KMS-11 (cell line): Measurements from ENCODE around the gene U2AF2.

Experiments
- H2AFZ ChIP-seq: fragments of 200-600 bp; sonication (generic); 2 replicates; pipeline ENCODE4 v1.6.1; 2016; ENCODE audit warnings: antibody characterized with exemption, mixed run types, low read depth
- H3K27ac ChIP-seq: fragments of 200-600 bp; sonication (generic); 2 replicates; pipeline ENCODE4 v1.6.1; 2016; ENCODE audit warnings: mild to moderate bottlenecking, mixed run types
- H3K27me3 ChIP-seq: fragments of 200-600 bp; sonication (generic); 2 replicates; pipeline ENCODE4 v1.6.1; 2017; ENCODE audit warnings: mild to moderate bottlenecking, low read depth, mixed run types, moderate library complexity; ENCODE audit not compliant: insufficient read depth
- H3K36me3 ChIP-seq: fragments of 200-600 bp; sonication (generic); 2 replicates; pipeline ENCODE4 v1.6.1; 2017; ENCODE audit warnings: mild to moderate bottlenecking, mixed run types; ENCODE audit not compliant: insufficient read depth
- H3K4me1 ChIP-seq: fragments of 200-600 bp; sonication (generic); 2 replicates; pipeline ENCODE4 v1.6.1; 2016; ENCODE audit warnings: mild to moderate bottlenecking, low read depth, mixed run types; ENCODE audit not compliant: poor library complexity, severe bottlenecking
- H3K4me2 ChIP-seq: fragments of 200-600 bp; sonication (generic); 2 replicates; pipeline ENCODE4 v1.7.0; 2016; ENCODE audit warnings: mild to moderate bottlenecking, mixed run types
- H3K4me3 ChIP-seq: fragments of 200-600 bp; sonication (generic); IDR thresholded peaks from 2 replicates; pipeline ENCODE4 v1.6.1; 2017; ENCODE audit warnings: low read depth, low read length, mixed read lengths; ENCODE audit not compliant: insufficient read depth
- H3K79me2 ChIP-seq: fragments of 200-600 bp; sonication (generic); 2 replicates; pipeline ENCODE4 v1.6.1; 2016; ENCODE audit warnings: low read depth, mixed run types; ENCODE audit not compliant: insufficient read depth
- H3K9ac ChIP-seq: fragments of 200-600 bp; sonication (generic); 2 replicates; pipeline ENCODE4 v1.6.1; 2016; ENCODE audit warnings: mild to moderate bottlenecking, mixed run types
- H4K20me1 ChIP-seq: fragments of 200-600 bp; sonication (generic); 2 replicates; pipeline ENCODE4 v1.6.1; 2016; ENCODE audit warnings: mild to moderate bottlenecking, mixed run types; ENCODE audit not compliant: insufficient read depth
- CTCF ChIP-seq: fragments of 200-600 bp; sonication (generic); conservative IDR thresholded peaks from 2 replicates; pipeline ENCODE4 v1.6.1; 2017; ENCODE audit warnings: low read depth, mild to moderate bottlenecking, antibody characterized with exemption, low read length, moderate library complexity, mixed read lengths

The U2AF2 gene

GRCh38 chr19:55690109-55690768 is 35.4 kb downstream of the U2AF2 start:
- no peak overlapping the region for H3K4me3 ChIP-seq
- no peak overlapping the region for H3K27ac ChIP-seq
- no peaks in the 10 kb centered on the region; the same call in 1 of the 2 replicates for H3K79me2 ChIP-seq
- H3K4me2 ChIP-seq, result no peak overlapping the region
- TF ChIP-seq CTCF, result no peak
- H4K20me1 ChIP-seq, result no peaks in the 10 kb centered on the region
- H3K36me3 ChIP-seq, result no peaks in the 10 kb centered on the region; the same call in 1 of the 2 replicates
- no peaks in the 10 kb centered on the region for H3K4me1 ChIP-seq
- no peaks in the 10 kb centered on the region for H3K27me3 ChIP-seq
- no peak overlapping the region for H3K9ac ChIP-seq
- H2AFZ ChIP-seq, result no peak overlapping the region

- Histone ChIP-seq H3K79me2 (no peaks in the 10 kb centered on the region; the same call in 1 of the 2 replicates), H3K9ac (no peak overlapping the region), H3K4me1 (no peaks in the 10 kb centered on the region), H2AFZ (no peak overlapping the region), H3K4me3 (no peak overlapping the region), H3K36me3 (no peaks in the 10 kb centered on the region; the same call in 1 of the 2 replicates), H4K20me1 (no peaks in the 10 kb centered on the region), H3K4me2 (no peak overlapping the region), H3K27me3 (no peaks in the 10 kb centered on the region), H3K27ac (no peak overlapping the region)
- no peak for TF ChIP-seq CTCF
Observed at GRCh38 chr19:55690769-55691545, 36.1 kb downstream of the U2AF2 start.

GRCh38 chr19:55691561-55692481 is 37.0 kb downstream of the U2AF2 start:
- Histone ChIP-seq H3K27ac (no peak overlapping the region), H2AFZ (no peak overlapping the region), H3K79me2 (no peaks in the 10 kb centered on the region; the same call in 1 of the 2 replicates), H3K4me2 (no peak overlapping the region), H3K9ac (no peak overlapping the region), H3K36me3 (no peaks in the 10 kb centered on the region; the same call in 1 of the 2 replicates), H3K4me3 (no peak overlapping the region), H4K20me1 (no peaks in the 10 kb centered on the region), H3K4me1 (no peaks in the 10 kb centered on the region), H3K27me3 (no peaks in the 10 kb centered on the region)
- TF ChIP-seq CTCF, result no peak

GRCh38 chr19:55692681-55693081 is 37.8 kb downstream of the U2AF2 start:
- TF ChIP-seq CTCF, result no peak
- Histone ChIP-seq H3K27me3 (no peaks in the 10 kb centered on the region), H3K79me2 (no peaks in the 10 kb centered on the region), H2AFZ (no peak overlapping the region), H3K4me1 (no peaks in the 10 kb centered on the region), H3K27ac (no peak overlapping the region), H3K4me3 (no peak overlapping the region), H4K20me1 (no peaks in the 10 kb centered on the region), H3K4me2 (no peak overlapping the region), H3K9ac (no peak overlapping the region), H3K36me3 (no peaks in the 10 kb centered on the region; the same call in 1 of the 2 replicates)
